HepG2 (cell line): ENCODE results near the gene TP53TG5. TPM values are rescaled to one million over a fixed set of nuclear protein-coding genes. Genes with fewer than 3 reads are reported as not detected.

Experiments
- ASH2L ChIP-seq: fragments of 300-600, 200-600 bp; sonication (generic); IDR thresholded peaks from 2 replicates; pipeline ENCODE4 v1.7.0; 2017; ENCODE audit warnings: low read depth, mild to moderate bottlenecking, moderate library complexity, mixed read lengths, low read length; ENCODE audit not compliant: insufficient read length
- DNMT1 ChIP-seq: sonication (generic); formaldehyde crosslinking; IDR thresholded peaks from 2 replicates; pipeline ENCODE4 v1.5.1; 2020; ENCODE audit warnings: mild to moderate bottlenecking, missing genetic modification reagents
- DRAP1 ChIP-seq: IDR thresholded peaks from 2 replicates; pipeline ENCODE4 v1.6.1; 2016; ENCODE audit warnings: missing genetic modification reagents, missing compliant biosample characterization
- FOXK1 ChIP-seq: sonication (generic); formaldehyde crosslinking; IDR thresholded peaks from 2 replicates; pipeline ENCODE4 v1.4.0; 2020; ENCODE audit warnings: low read depth, missing genetic modification reagents, borderline replicate concordance
- GTF3A ChIP-seq: sonication (generic); formaldehyde crosslinking; conservative IDR thresholded peaks from 2 replicates; pipeline ENCODE4 v1.4.0; 2020; ENCODE audit warnings: mild to moderate bottlenecking, missing genetic modification reagents
- HES4 ChIP-seq: sonication (generic); formaldehyde crosslinking; IDR thresholded peaks from 2 replicates; pipeline ENCODE4 v1.9.0; 2021; ENCODE audit warnings: mild to moderate bottlenecking, missing genetic modification reagents, borderline replicate concordance
- NFIB ChIP-seq: sonication (generic); formaldehyde crosslinking; IDR thresholded peaks from 2 replicates; pipeline ENCODE4 v1.9.0; 2021; ENCODE audit warnings: missing genetic modification reagents, mild to moderate bottlenecking, borderline replicate concordance
- NFKB2 ChIP-seq: sonication (generic); formaldehyde crosslinking; IDR thresholded peaks from 2 replicates; pipeline ENCODE4 v1.4.0; 2020; ENCODE audit warnings: missing genetic modification reagents, borderline replicate concordance
- RFXANK ChIP-seq: IDR thresholded peaks from 2 replicates; pipeline ENCODE4 v1.6.1; 2016
- RXRA ChIP-seq: sonication (generic); formaldehyde crosslinking; IDR thresholded peaks from 2 replicates; pipeline ENCODE4 v1.5.1; 2020; ENCODE audit warnings: missing genetic modification reagents
- TEAD3 ChIP-seq: optimal IDR thresholded peaks from 2 replicates; pipeline ENCODE3; 2016; ENCODE audit warnings: borderline replicate concordance
- TERF1 ChIP-seq: sonication (generic); formaldehyde crosslinking; IDR thresholded peaks from 2 replicates; pipeline ENCODE4 v1.8.0; 2022; ENCODE audit warnings: mild to moderate bottlenecking, missing genetic modification reagents, moderate library complexity
- TFAP4 ChIP-seq: sonication (generic); IDR thresholded peaks from 2 replicates; pipeline ENCODE4 v1.6.1; 2016; ENCODE audit warnings: low read depth, borderline replicate concordance
- THAP7 ChIP-seq: sonication (generic); formaldehyde crosslinking; IDR thresholded peaks from 2 replicates; pipeline ENCODE4 v1.8.1; 2023; ENCODE audit warnings: mild to moderate bottlenecking, missing genetic modification reagents
- TOPORS ChIP-seq: sonication (generic); formaldehyde crosslinking; IDR thresholded peaks from 2 replicates; pipeline ENCODE4 v1.8.0; 2023; ENCODE audit warnings: mild to moderate bottlenecking, missing genetic modification reagents
- YEATS4 ChIP-seq: sonication (generic); formaldehyde crosslinking; IDR thresholded peaks from 2 replicates; pipeline ENCODE4 v1.4.0; 2020; ENCODE audit warnings: missing genetic modification reagents, borderline replicate concordance
- ZBTB1 ChIP-seq: sonication (generic); formaldehyde crosslinking; IDR thresholded peaks from 2 replicates; pipeline ENCODE4 v1.4.0; 2020; ENCODE audit warnings: missing genetic modification reagents, borderline replicate concordance
- ZNF224 ChIP-seq: sonication (generic); formaldehyde crosslinking; IDR thresholded peaks from 2 replicates; pipeline ENCODE4 v1.5.0; 2020; ENCODE audit warnings: mild to moderate bottlenecking, missing genetic modification reagents
- ZNF232 ChIP-seq: sonication (generic); formaldehyde crosslinking; IDR thresholded peaks from 2 replicates; pipeline ENCODE4 v1.4.0; 2020; ENCODE audit warnings: missing genetic modification reagents, borderline replicate concordance
- ZNF331 ChIP-seq: sonication (generic); formaldehyde crosslinking; IDR thresholded peaks from 2 replicates; pipeline ENCODE4 v1.4.0; 2020; ENCODE audit warnings: missing genetic modification reagents
- ZNF446 ChIP-seq: sonication (generic); formaldehyde crosslinking; IDR thresholded peaks from 2 replicates; pipeline ENCODE4 v1.5.0; 2020; ENCODE audit warnings: mild to moderate bottlenecking, missing genetic modification reagents
- ZNF574 ChIP-seq: sonication (generic); formaldehyde crosslinking; IDR thresholded peaks from 2 replicates; pipeline ENCODE4 v1.4.0; 2020; ENCODE audit warnings: missing genetic modification reagents
- ZNF598 ChIP-seq: sonication (generic); formaldehyde crosslinking; IDR thresholded peaks from 2 replicates; pipeline ENCODE4 v1.5.1; 2020; ENCODE audit warnings: mild to moderate bottlenecking, missing genetic modification reagents, borderline replicate concordance
- ZNF619 ChIP-seq: sonication (generic); formaldehyde crosslinking; IDR thresholded peaks from 2 replicates; pipeline ENCODE4 v1.4.0; 2020; ENCODE audit warnings: mild to moderate bottlenecking, missing genetic modification reagents
- ZNF780A ChIP-seq: sonication (generic); formaldehyde crosslinking; IDR thresholded peaks from 2 replicates; pipeline ENCODE4 v1.8.0; 2022; ENCODE audit warnings: mild to moderate bottlenecking, missing genetic modification reagents, moderate library complexity
- polyA plus RNA-seq, 8 experiments: library from polyadenylated mRNA; depleted of rRNA in 3 of 8; stranded (reverse) in 7 of 8; unstranded in 1 of 8; fragments of >200 nt; fragmentation: Illumina TruSeq in 4 of 8; extraction: Trizol in 4 of 8; gene quantifications; 2 replicates each; pipeline versions ENCODE4 v1.2.1 to v1.2.3, GENCODE V29; 2011 to 2016; ENCODE audit warnings: low read depth in 4 of 8, missing spikeins in 1 of 8, mixed read lengths in 1 of 8; ENCODE audit not compliant: insufficient read depth in 1 of 8
- total RNA-seq, 5 experiments: library from RNA; depleted of rRNA; stranded (reverse); fragments of >200 nt; fragmentation: Illumina TruSeq; extraction: Trizol; gene quantifications; 2 replicates each; pipeline ENCODE4 v1.2.3, GENCODE V29; 2016; ENCODE audit warnings: low read depth in 1 of 5

TP53TG5 gene
- total and polyA plus RNA-seq, 2 of the 13 experiments (the other 11 are each of a cell fraction or from before 2014, with no cell fraction given), result 0.11 TPM; not detected in 1

- TF ChIP-seq DRAP1 (no peak), ZNF331 (CRISPR knock-in tag) (no peak), HES4 (CRISPR knock-in tag) (0 out of 2 replicates have a peak, but pooled peaks have one; percentile 61), DNMT1 (CRISPR knock-in tag) (peak; percentile 40; the same call in 1 of the 2 replicates), ZNF574 (peak; percentile 53; the same call in 1 of the 2 replicates), GTF3A (CRISPR knock-in tag) (no peak), THAP7 (CRISPR knock-in tag) (no peak), ZNF446 (peak; percentile 93), ZNF780A (no peak), TEAD3 (CRISPR knock-in tag) (no peak), ZNF224 (CRISPR knock-in tag) (no peak), ZNF232 (CRISPR knock-in tag) (no peak), RXRA (CRISPR knock-in tag) (peak; percentile 3; the same call in 1 of the 2 replicates), TERF1 (CRISPR knock-in tag) (no peak), ZNF598 (CRISPR knock-in tag) (no peak), RFXANK (no peak), NFIB (no peak), ASH2L (peak; percentile 41), NFKB2 (CRISPR knock-in tag) (no peak; the same call in 1 of the 2 replicates), YEATS4 (CRISPR knock-in tag) (0 out of 2 replicates have a peak, but pooled peaks have one; percentile 32), TFAP4 (no peak), ZNF619 (CRISPR knock-in tag) (no peak), TOPORS (CRISPR knock-in tag) (no peak), ZBTB1 (CRISPR knock-in tag) (no peak), FOXK1 (no peak)
These were observed 28.3 kb upstream of the TP53TG5 start (continued) for GRCh38 chr20:45406260-45407066.
